GM18507 (cell line): ENCODE results near the gene RFX4.
"Not testable (repeated sequence)": the region's sequence is repeated elsewhere in the genome, so short reads cannot be mapped to it uniquely, and the experiment has no call there.

Experiments
- DNase-seq: peaks from one replicate; pipeline ENCODE4 v3.0.0; 2011; ENCODE audit warnings: low read depth; ENCODE audit not compliant: insufficient read length; ENCODE audit errors: extremely low spot score
- FAIRE-seq: peaks from 2 replicates; lab custom pipeline; 2011; peaks lifted over from hg19 to GRCh38; lab: Jason Lieb, UNC

The RFX4 gene

GRCh38 chr12:106586803-106587684, 4.2 kb downstream of the RFX4 start:
- FAIRE-seq (no peak), DNase-seq (no peak)

DNA sequence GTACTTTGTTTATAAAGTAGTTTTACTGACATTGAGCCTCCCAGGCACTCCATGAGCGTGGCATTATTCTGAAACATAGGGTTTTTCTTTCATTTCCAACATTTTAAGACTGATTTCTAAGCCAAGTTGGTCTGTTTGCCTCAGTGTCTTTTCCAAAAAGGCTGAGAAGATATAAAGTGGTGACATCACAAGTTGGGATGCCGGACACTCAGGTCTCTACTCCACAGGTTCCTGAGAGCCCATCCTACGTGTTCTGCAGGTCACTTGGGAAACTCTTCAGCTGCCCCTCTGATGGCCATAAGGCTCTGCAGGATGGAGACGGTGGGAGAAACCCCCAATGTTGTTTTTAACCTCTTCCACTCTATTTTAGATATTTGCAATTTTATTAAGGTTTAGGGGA, 6.0 kb downstream of the RFX4 start:
- DNase-seq: no peak
- FAIRE-seq: no peak

- no peak for FAIRE-seq
Measured at GRCh38 chr12:106590601-106591000, 7.8 kb downstream of the RFX4 start.

GRCh38 chr12:106594447-106594846, 11.6 kb downstream of the RFX4 start:
- DNase-seq (no peak), FAIRE-seq (no peak)

More at GRCh38 chr12:106590601-106591000, 7.8 kb downstream of the RFX4 start:
- no peak for DNase-seq

- DNase-seq (no peak), FAIRE-seq (no peak)
Measured at GRCh38 chr12:106595268-106595667, 12.5 kb downstream of the RFX4 start.

GRCh38 chr12:106598003-106598402, 15.2 kb downstream of the RFX4 start:
- FAIRE-seq (no peak), DNase-seq (no peak)

GRCh38 chr12:106599302-106599701, 16.5 kb downstream of the RFX4 start:
- FAIRE-seq (no peak), DNase-seq (no peak)

GRCh38 chr12:106600503-106600902, 17.7 kb downstream of the RFX4 start:
- DNase-seq (no peak), FAIRE-seq (no peak)

GRCh38 chr12:106601031-106601430, 18.2 kb downstream of the RFX4 start:
- FAIRE-seq (no peak), DNase-seq (no peak)

DNA sequence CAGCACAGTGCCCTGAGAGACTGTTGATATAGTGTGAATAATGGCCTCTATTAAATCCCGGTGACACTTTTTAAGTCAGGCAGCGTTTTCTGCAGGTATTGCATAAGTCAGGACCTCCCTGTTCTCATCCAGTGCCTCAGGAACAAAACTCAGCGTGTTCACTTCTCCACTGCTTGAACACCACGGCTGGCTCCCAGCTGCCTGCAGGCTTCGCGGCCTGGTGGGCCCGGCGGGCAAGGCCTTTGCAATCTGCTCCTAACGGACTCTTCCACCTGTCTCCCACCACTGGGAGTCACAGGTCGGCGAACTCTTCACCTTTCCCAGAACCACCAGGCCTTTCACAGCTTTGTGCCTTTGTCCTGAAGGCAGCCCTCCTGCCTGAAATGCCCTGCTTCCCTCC, 18.7 kb downstream of the RFX4 start:
- no peak for FAIRE-seq

GRCh38 chr12:106602076-106602475, 19.3 kb downstream of the RFX4 start:
- DNase-seq (no peak), FAIRE-seq (no peak)

More for the DNA sequence above, 18.7 kb downstream of the RFX4 start:
- DNase-seq: no peak

DNA sequence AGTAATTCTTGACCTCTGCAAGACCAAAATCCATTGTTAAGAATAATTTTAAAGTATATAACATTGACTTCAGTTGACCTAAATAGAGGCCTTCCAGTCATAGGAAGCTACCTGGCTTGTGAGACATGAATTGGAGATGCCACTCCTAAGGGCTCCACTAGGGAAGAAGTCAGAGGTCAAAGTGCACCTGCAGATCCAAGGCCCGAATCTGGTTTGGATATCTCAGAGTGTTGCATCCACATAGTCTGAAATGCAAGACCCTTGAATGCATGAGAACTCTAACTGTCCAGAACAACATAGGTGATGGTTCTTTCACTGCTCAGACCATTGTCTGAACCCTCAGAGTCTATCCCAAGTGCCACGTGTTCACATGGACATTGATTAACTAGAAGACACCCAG, 22.4 kb downstream of the RFX4 start:
- FAIRE-seq: no peak

DNA sequence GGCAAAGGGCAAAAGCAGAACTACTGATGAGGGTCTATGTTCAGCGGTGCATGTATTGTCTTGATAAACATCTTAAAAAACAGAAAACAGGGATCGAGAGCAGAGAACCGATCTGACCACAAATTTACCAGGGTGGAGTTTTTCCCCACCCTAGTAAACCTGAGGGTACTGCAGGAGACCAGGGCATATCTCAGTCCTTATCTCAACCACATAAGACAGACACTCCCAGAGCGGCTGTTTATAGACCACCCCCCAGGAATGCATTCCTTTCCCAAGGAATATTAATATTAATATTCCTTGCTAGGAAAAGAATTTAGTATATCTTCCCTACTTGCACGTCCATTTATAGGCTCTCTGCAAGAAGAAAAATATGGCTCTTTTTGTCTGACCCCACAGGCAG, 37.8 kb downstream of the RFX4 start:
- not testable (repeated sequence) for FAIRE-seq, DNase-seq

More for the DNA sequence above, 22.4 kb downstream of the RFX4 start:
- no peak for DNase-seq

DNA sequence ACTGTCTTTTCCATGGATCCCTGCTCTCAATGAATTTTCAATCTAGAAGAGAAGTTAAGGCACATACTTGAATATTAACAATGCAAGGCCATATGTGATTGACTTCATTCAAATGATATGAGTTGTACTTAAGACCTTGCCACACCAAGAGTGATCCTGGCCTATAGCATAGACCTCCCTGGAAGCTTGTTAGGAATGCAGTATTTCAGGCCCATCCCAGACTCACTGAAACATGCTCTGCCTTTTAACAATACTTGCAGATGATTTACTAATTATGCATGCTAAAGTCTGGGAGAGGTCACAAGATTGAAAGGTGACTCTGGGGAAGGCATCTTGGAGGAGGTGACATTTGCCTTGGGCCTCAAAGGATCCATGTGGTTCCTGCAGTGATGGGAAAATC, 43.2 kb downstream of the RFX4 start:
- FAIRE-seq (no peak), DNase-seq (no peak)

DNA sequence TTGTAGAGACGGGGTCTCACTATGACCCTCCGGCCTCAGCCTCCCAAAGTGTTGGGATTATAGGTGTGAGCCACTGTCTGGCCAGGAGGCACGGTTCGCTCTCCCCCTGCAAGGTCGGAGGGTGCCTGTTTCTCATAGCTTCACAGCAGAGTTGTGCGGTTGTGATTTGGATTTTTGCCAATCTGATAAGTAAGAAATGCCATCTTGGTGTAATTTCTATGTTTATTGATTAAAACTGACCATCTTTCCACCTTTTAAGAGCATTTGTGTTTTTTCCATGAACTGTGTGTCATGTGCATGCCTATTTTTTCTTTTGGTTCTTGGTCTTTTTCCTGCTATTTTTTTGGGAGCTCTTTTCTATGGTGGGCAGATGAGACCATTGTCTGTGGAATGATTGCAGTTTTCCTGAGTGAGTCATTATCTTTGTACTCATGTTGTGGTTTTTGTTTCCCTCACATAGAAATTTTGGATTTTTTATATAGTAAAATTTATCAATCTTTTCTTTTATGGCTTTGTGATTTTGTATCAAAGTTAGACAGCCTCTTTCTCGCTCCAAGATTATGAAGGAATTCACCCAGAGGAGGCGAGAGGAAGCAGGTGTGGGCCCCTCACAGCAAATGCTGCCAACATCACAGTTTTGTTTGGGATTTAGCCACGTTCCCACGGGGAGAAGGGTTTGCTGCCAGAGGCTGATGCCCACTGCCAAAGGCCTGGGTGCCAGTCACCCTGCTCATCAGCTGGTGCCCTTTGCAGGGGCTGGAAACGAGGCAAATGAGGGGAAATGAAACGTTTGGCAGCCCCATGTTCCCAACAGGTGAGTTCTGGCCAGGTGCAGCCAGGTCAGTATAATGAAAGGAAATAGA, 47.2 kb downstream of the RFX4 start:
- FAIRE-seq: no peak
- DNase-seq: no peak

DNA sequence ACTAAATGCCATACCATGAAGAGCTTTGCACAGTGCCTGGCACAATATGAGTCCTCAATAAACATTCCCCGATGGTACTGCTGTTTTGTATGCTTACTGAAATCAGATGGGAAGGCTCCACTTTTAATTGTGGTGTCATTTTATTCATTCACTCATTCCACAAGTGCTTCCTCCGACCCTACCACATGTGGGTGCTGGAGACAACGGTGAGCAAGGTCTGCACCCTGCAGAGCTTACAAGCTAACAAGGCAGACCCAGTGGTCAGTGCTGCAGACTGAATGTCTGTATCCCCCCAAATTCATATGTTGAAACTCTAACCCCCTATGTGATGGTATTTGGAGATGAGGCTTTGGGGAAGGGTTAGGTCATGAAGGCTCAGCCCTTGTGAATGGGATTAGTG, 48.3 kb downstream of the RFX4 start:
- no peak for DNase-seq
- no peak for FAIRE-seq

DNA sequence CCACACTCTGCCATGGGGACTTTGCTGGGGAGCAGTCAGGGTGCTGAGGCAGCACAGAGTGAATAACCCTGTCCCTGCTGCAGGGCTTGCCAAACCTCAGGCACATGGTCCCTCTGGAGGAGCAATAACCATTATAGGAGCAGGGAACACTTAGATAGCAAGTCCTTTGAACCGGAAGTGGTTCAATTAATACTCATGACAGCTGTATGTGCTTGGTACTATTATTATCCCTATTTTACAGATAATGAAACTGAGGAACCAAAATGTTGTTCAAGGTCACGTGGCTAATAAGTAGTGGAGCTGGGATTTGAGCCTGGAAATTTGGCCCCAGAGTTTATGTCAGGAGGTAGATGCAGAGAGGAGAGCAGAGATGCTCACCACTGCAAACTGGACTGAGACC, 49.0 kb downstream of the RFX4 start:
- no peak for FAIRE-seq
- no peak for DNase-seq

GRCh38 chr12:106632797-106633450, 50.1 kb downstream of the RFX4 start:
- no peak for DNase-seq
- no peak for FAIRE-seq

DNA sequence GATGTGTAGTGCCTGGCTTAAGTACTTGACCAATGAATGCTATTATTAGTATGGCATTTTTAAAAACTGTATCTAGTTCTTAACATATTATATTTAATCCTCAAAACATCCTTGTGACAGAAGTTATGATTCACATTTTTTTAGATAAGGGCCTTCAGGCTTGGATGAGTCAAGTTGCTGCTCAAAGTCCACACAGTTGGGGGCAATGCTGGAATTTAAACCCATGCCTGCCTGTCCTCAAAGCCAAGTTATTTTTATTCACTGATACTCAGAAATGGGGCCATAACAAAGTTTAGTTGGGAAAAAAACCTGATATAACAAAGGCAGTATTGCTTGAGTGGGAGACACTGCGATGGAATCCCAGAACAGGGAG, 50.6 kb downstream of the RFX4 start:
- DNase-seq (no peak), FAIRE-seq (no peak)

- FAIRE-seq: no peak
- DNase-seq: no peak
Measured at GRCh38 chr12:106634206-106634605, 51.4 kb downstream of the RFX4 start.
